ENCODE measurements around the gene SLCO2A1. TPM values are rescaled to one million over a fixed set of nuclear protein-coding genes. Genes with fewer than 3 reads are reported as not detected.

The SLCO2A1 gene
- total and polyA plus RNA-seq, 2 experiments from 2014 or later, result 0.31 to 1.0 TPM

DNA sequence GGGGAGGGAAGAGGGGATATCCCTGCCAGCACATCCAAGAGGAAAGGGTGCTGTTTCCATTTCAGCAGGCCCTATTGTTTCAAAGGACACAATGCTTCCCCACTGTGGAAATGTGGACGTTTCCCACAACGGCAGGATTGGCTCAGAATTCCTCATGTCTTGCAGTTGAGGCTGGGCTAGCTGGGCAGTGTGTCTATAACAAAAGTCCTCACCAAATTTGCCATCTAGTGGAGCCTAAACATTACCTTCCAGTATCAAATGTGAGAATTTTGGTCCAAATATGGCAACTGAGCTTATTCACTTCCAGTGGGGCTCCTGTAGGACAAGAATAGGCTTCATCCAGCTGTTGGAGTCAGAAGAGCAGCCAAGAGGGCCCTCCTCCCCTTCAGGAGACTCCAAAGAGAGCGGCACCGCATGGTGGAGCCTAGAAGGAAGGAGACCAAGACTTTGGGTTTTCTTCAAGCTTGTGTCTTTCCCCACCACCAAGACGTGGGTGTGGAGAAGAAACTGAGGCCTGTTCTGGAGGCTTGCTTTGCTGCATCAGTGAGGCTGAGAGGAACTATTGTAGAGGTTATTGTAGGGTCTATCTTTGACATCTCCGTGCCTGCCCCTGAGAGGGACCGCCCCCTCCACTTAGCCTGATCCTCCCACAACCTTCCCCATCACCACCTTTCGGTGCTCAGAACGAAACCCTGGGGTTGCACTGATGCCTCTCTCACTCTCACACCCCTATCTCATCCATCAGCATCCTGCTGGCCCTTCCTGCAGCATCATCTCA is 45.3 kb upstream of the SLCO2A1 start:
- 0 out of 2 replicates have a peak, but pooled peaks cover 2% of the 10 kb centered on the region for H4K20me1 ChIP-seq (replicated peaks; ENCODE audit: insufficient read depth)
- ATAC-seq (no peak), DNase-seq (ENCODE audit: low spot score) (no peak)
- Mint-ChIP-seq H3K4me3 (no peak overlapping the region), H3K27ac (no peak overlapping the region), H3K27me3 (ENCODE audit: insufficient read depth, low read depth, poor library complexity) (peaks cover 8% of the 10 kb centered on the region), H3K36me3 (ENCODE audit: low read depth) (no peaks in the 10 kb centered on the region; the same call in 2 of the 3 replicates), H3K9me3 (peaks cover 2% of the 10 kb centered on the region; the same call in 1 of the 3 replicates), H3K4me1 (no peaks in the 10 kb centered on the region)
- no peaks in the 10 kb centered on the region for H3K79me2 ChIP-seq (replicated peaks; ENCODE audit: insufficient read depth)
- H3K27me3 ChIP-seq (ENCODE audit: insufficient read depth), result no peaks in the 10 kb centered on the region
- no peaks in the 10 kb centered on the region for H3K4me1 ChIP-seq (ENCODE audit: insufficient read depth)
- no peak overlapping the region for H3K27ac ChIP-seq (ENCODE audit: low read depth)
- H2AFZ ChIP-seq, result no peak overlapping the region
- H3K36me3 ChIP-seq (ENCODE audit: insufficient read depth), result no peaks in the 10 kb centered on the region
- no peak for TF ChIP-seq CREB1 (CRISPR knock-in tag; IDR thresholded peaks at IDR 0.05; ENCODE audit: low read depth)
- no peak for TF ChIP-seq POLR2AphosphoS5 (IDR thresholded peaks at IDR 0.05; ENCODE audit: low read depth)
- no peak for TF ChIP-seq EZH2phosphoT487 (IDR thresholded peaks at IDR 0.05; ENCODE audit: unreplicated experiment)
- no peak for TF ChIP-seq ETS1 (IDR thresholded peaks at IDR 0.05)
- no peak for TF ChIP-seq JUNB (IDR thresholded peaks at IDR 0.05; ENCODE audit: unreplicated experiment)
- TF ChIP-seq REST (IDR thresholded peaks at IDR 0.05; ENCODE audit: unreplicated experiment), result no peak
- no peak for TF ChIP-seq ZNF114 (CRISPR knock-in tag; IDR thresholded peaks at IDR 0.05)
- TF ChIP-seq EZH2 (IDR thresholded peaks at IDR 0.05; ENCODE audit: low read depth, unreplicated experiment), result no peak
- no peak for TF ChIP-seq CTCF (conservative IDR thresholded peaks at IDR 0.05; ENCODE audit: low read depth in 2 of 2)
- no peaks in the 10 kb centered on the region for H3F3A ChIP-seq (replicated peaks; ENCODE audit: low read depth)
- H3K4me2 ChIP-seq, result no peak overlapping the region
- no peak overlapping the region for H3K4me3 ChIP-seq
- no peaks in the 10 kb centered on the region for H3K9me2 ChIP-seq (ENCODE audit: insufficient read depth)

Data from GM23338 (cell line).